DMS79 treated with DMSO at 0.1 percent for 48 hours (cell line): Measurements from ENCODE around the gene IQCE.
"Not testable (repeated sequence)": the region's sequence is repeated elsewhere in the genome, so short reads cannot be mapped to it uniquely, and the experiment has no call there.

ENCODE experiments used
- DNase-seq: peaks from one replicate; lab custom pipeline; 2025; lab: John Stamatoyannopoulos, UW

IQCE gene

DNA sequence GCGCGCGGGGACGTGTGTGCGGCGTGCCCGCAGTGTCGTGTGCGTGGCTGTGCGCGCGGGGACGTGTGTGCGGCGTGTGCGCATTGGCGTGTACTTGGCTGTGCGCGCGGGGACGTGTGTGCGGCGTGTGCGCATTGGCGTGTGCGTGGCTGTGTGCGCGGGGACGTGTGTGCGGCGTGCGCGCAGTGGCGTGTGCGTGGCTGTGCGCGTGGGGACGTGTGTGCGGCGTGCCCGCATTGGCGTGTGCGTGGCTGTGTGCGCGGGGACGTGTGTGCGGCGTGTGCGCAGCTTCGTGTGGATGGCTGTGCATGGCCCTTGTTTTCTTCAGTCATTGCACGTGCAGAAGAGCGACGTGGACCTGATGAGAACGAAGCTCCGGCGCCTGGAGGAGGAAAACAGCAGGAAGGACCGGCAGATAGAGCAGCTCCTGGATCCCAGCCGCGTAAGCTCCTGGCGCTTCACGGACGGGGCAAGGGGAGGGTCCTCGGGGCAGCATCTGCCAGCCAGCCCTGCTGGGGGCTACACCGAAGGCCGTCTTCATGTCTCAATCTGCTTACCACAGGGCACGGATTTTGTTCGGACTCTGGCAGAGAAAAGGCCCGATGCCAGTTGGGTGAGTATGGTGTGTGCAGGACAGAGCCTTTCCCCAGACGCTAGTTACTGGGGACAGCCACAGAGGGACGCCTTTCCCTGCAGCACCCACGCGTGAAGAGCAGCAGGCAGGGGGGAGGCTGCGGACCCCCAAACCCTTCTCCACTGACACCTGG, 19.3 kb downstream of the IQCE start:
- DNase-seq: no peak

DNA sequence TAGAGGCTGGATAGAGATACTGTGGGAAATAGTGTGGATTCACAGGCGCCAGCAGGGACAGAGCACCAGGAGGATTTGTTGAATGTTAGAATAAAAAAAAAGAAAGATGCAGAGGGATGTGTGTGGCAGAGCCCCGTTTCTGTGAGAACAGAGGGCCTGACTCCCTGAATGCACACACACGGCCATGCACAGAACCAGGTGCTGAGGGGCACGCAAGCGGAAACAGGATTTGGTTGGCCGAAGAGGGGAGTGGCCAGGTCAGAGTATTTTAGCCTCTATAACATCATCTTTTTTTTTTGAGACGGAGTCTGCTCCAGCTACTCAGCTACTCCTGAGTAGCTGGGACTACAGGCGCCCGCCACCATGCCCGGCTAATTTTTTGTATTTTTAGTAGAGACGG, 21.9 kb downstream of the IQCE start:
- no peak for DNase-seq

DNA sequence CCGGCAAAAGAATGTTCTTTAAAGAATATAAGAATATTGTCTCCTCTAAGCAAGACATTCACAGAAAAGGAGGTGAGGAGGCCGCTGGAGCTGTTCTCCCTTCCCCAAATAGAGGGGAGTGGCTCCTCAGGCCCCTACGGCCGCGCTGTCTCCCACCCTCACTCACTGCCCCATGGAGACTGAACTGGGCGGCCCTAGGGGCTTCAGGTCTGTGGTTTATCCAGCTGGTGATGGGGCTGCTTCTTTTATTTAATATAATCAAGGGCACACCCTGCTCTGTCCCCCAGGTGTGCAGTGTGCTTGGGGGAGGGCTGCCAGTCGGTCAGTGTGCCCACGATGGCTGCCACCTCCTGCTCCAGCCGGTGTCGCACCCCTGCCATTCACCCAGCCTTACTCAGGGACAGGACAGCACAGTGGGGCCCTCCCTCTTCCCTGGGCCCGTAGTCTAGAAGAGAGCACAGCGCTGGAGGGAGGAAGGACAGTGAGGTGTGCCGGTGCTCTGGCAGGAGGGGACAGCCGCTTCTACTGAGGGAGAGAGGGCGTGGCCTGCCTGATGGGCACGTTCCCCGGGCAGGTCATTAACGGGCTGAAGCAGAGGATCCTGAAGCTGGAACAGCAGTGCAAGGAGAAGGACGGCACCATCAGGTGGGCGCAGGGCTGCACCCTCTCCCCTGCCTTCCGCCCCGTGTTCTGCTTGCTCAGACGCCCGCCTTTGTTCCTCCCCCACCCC, 23.4 kb downstream of the IQCE start:
- DNase-seq: no peak

DNA sequence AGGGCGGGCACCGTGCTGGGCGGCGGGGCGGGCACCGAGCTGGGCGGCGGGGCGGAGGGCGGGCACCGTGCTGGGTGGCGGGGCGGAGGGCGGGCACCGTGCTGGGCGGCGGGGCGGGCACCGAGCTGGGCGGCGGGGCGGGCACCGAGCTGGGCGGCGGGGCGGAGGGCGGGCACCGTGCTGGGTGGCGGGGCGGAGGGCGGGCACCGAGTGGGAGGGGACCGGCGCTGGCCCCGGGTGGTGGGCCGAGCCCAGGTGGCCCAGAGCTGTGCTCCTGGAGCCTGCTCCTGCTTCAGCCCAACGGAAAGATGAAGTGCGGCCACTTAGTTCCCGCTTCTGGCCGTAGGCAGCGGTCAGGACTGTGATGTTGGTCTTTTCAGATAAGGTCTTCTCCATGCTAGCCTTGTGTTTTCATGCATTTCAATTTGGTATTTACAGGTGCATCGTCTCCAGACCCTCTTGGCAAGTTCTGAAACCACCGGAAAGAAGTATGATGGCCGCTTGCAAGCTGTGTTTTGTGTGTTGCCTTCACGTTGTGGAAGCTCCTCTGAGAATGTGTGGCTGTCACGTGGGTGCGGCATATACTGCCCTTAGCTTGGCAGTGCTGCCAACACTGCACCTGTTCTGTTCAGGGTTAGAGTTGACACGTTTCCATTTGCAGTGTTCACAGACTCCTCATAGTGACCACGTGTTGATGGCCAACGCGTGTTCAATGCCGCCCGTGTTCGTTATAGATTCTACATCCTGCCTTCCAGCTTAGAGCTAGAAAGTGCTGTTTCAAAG, 25.2 kb downstream of the IQCE start:
- no peak for DNase-seq

DNA sequence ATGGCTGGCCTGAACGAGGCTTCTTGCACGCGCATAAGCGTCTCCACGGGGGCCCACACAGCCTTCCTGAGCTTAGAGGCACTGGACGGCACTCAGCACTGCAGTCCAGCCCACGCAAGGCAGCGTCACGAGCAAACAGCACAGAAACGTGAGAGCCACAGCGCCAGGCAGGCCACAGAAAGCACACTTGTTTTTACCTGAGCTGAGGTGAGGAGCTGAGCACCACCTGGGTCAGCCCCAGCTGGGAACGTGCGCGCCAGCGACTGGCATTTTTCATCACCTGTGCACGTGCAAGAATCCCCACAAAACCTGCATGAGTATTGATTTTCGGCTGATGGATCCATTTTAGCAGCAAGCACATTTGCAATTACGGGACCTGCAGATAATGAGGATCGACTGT, 26.7 kb downstream of the IQCE start:
- DNase-seq: peak; percentile 31

DNA sequence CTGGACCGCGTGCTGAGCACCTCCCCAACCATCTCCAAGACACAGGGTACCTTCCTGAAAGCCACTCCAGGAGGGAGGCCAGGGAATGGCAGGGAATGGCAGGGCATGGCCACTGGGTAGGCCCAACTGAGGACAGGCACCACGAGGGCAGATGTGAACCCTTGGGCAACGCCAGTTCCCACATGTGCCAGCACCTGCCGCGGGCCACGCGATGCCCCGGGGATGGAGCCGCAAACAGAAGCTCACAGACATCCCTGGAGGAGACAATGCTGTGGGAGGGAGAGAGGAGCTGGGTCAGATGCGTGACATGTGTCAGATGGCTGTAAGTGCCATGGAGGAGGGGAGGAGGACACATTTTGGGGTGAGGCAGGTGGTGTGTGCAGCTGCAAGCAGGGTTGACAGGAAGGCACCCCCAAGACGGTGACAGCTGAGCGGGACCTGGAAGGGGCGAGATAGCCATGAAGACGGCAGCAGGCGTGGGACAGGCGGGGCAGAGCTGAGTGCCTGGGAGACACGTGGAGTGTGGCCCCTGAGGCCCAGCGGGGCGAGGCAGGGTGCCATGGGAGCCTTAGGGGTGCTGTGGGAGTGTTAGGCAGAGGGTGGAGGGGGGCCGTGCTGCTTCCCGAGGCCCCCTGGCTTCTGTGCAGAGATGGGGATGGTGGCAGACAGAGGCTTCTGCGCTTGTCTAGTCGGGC, 27.7 kb downstream of the IQCE start:
- DNase-seq: no peak

DNA sequence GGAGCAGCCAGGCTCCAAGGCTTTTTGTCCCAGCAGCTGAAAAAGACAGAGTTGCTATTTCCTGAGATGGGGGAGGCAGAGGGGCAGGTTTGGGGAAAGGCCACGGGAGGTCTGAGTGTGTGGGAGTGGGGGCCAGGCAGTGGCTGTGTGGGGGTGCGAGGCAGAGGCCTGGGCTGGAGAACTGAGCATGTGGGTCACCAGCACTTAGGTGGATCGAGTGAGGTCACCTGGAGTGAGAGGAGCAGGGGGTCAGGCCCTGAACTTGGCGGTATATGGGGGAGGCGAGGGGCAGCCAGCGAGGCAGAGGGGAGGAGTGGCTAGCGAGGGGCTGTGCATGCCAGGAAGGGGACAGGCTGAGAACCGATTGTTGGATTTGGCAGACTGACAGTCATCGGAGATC, 28.4 kb downstream of the IQCE start:
- no peak for DNase-seq

DNA sequence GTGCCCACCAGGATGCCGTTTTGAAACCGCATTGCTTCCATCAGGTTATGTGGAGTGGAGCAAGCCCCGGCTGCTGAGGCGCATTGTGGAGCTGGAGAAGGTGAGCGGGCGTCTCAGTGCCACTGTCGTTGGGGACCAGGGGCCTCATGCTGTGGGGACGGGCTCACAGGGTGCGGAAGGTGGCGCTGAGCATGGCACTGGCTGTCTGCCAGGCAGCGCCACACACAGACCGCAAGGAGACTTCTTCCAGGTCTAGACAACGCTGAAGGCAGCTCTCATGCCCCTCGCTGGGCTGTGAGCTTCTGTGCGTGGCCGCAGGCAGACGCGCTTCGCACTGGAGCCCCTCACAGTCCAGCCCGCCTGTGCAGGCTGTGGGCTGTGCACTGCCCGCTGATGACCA, 29.0 kb downstream of the IQCE start:
- DNase-seq: no peak

DNA sequence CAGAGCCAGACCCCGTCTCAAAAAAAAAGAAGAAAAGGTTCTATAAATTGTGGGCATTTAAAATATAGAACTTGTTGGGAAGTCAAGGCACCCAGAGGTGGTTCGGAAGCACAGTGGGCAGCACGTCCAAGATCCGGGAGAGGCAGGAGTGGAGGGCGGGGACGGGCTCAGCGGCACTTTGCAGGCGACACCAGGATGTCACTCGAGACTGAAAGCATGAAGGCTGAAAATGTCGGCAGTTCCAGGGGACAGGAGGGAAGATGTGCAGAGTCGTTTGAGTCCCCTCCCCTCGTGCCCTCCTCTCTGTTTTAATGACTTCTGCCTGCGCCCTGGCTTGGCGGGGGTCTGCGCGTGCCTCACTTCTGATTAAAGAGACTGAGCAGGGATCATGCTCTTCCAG, 30.6 kb downstream of the IQCE start:
- no peak for DNase-seq

DNA sequence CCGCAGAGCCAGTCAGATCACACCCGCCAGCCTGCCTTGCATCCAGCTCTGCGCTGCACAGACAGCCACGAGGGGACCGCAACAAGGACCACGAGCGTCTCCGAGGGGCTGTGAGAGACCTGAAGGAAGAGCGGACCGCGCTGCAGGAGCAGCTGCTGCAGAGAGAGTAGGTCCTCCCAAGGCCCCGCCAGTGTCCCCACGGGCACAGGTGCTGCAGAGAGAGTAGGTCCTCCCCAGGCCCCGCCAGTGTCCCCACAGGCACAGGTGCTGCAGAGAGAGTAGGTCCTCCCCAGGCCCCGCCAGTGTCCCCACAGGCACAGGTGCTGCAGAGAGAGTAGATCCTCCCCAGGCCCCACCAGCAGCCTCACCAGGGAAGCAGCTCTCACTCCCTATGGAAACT, 31.2 kb downstream of the IQCE start:
- DNase-seq: not testable (repeated sequence)

DNA sequence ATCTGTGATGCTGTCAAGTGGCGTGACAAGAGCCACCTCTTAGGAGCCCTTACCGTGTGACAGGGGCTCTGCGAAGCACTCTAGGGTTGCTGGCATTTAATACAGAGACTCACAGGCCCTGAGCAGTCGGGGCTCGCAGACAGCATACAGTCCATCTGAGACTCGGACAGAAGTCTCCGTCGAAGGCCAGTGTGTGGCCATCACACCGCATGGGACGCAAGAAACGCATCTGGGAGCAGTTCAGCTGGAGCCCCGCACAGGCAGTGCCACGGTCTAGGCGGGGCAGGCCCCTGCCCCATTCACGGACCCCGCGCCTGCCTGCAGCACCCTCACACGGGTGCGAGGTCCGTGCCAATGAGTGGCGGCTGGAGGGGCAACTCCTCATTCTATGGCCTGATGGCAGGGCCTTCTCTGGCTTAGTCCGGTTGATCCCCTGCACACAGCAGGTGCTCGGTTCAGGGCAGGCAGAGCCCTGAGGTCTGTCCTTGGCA, 33.6 kb downstream of the IQCE start:
- no peak for DNase-seq

DNA sequence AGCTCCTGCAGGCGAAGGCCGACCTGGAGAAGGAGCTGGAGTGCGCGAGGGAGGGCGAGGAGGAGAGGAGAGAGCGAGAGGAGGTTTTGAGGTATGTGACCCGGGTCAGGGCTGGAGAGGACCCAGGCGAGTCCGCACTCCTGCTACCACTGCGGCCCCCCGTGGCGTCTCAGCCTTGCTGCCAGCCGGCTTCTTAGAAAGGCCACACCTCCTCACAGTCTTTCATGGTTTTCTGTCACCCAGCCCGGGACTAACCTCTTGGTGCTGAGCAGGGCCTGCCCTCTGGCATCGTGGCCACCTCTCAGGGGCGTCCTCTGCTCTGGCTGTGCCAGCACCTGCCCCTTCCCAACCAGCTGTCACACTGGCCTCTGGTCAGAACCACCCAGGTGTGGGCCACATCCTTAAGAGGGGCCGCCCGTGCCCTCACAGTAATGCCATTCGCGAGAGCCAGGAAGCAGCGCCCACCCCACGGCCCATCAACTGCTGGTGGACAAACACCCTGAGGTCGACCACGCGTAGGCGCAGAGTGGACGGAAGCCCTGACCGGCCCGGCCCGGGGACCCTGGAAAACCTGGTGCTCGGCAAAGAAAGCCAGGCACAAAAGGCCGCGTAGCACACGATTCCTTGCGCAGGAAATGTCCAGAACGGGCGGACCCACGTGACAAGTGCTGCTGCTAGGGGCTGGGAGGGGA, 34.4 kb downstream of the IQCE start:
- no peak for DNase-seq

DNA sequence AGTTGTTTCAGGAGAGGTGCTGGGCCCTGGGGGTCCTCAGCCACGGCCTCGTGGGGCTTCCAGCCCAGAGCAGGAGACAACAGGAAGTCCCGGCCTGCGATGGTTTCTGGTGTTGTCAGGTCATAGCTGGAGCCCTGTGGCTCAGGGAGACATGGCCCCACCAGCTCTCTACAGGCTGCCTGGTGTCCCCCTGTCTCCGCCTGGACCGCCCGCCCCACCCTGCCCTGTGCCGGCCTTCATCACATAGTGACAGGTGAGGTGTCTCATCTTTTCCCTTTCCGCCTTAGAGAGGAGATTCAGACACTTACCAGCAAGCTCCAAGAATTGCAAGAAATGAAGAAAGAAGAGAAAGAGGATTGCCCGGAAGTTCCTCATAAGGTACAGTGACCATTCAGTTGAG, 35.8 kb downstream of the IQCE start:
- no peak for DNase-seq

DNA sequence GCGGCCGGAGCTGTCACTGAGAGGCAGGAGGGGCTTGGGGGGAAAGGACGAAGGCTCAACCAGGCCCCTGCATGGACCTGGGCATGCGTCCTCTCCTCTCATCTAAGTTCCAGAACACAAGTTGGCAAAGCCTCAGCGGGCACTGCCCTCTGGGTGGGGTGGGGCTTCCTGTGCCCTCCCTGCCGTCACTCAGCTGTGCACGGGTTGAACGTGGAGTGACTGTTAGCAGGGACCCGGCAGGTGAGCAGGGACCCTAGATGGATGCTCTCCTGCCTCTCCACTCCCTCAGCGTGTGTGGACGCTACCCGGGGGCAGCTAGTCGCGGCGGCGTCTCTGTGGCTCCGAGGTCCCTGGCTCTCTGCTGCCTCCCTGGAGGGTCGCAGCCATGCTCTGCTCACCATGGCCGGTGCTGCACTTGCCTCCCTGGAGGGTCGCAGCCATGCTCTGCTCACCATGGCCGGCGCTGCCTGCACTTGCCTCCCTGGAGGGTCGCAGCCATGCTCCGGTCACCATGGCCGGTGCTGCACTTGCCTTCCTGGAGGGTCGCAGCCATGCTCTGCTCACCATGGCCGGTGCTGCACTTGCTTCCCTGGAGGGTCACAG, 36.6 kb downstream of the IQCE start:
- no peak for DNase-seq

DNA sequence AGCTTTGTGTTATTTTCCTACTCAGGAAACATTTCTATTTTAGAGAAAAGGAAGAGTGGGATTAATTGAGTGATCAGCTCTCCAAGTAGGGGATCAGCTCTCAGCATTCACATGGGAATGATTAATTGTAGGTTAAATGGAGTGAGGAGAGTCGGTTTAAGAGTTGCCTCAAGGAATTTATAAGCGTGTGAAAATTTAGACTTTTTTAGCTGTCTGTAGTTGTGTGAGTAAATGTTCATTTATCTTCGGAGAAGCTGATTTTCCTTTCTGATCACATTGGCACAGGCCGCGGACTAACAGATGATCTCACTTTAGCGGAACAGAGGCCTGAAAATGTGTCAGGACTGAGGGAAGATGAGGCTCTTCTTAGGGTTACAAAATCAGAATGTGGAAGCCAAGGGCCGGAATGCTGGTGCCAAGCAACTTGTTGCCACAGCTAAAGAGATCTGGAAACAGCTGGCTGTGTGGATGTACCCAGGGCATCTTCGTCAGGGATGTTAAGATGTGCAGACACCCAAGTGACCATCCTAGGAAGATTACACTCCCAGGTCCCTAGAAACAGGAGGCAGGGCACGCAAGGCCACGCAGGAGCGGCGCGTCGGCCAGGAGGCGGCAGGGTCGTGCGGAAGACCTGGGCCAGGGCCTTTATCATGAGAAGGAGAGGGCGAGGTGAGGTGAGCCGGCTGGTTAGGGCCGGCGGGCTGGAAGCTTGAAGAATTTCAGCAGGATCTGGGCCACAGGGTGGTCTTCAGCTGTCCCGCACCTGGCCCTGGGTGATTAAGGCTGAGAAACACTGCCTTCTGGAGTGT, 37.9 kb downstream of the IQCE start:
- DNase-seq: no peak

DNA sequence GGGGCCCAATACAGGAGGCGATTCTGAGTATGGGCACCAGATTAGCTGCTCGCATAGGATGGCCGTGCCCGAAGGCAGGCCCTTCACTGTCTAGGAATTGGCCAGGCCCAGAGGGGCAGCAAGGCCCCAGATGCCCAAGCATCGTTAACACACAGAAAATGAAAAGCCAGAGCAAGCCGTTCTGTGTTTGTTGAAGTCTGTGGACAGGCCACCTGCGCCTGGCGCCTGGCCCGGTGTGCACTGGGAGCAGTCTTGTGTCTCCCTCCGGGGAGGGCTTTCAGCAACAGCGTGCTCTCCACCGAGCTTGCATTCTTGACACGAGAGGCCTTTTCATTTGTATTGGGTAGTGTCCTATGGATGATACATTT, 38.5 kb downstream of the IQCE start:
- DNase-seq: no peak

DNA sequence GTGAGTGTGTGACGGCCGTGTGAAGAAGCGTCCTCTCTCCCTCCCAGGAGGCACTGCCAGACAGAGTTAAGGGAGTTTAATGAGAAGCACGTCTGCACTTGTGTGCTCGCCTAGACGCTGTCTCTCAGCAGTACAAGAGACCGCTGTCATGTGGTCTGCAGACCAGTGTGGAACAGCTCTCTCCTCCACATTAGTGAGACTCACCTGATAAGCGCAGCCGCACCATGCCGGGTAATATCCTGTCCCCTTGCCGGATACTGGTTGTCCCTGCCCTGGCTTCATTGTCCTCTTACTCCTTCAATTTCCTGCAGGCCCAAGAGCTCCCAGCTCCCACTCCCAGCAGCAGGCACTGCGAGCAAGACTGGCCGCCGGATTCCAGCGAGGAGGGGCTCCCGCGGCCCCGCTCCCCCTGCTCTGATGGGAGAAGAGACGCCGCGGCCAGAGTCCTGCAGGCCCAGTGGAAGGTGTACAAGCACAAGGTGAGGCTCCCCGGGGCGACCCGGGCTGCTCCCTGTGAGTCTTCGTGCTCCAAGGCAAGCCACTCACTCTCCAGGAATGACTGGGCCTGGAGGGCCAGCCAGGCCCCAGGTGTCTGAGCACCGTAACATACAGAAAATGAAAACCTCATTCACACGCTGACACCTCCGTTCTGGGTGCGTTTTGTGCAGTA, 39.5 kb downstream of the IQCE start:
- no peak for DNase-seq

DNA sequence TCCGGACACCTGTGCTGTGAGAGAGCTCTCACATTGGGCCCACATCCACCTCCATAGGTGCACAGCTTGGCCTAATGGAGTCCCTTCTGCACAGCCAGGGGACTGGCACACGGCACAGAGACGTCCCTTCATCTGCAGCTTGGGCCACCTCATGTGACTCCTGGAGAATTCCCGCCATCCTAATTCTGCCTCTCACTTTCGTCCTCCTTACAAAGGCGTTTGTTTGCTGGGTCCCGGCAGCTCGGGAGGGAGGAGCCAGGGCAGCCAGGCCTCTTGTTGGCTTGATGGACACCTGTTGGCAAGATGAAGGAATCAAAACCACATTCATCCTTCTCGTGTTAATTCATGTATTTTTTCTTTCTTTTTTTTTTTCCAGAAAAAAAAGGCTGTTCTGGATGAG, 42.3 kb downstream of the IQCE start:
- no peak for DNase-seq

DNA sequence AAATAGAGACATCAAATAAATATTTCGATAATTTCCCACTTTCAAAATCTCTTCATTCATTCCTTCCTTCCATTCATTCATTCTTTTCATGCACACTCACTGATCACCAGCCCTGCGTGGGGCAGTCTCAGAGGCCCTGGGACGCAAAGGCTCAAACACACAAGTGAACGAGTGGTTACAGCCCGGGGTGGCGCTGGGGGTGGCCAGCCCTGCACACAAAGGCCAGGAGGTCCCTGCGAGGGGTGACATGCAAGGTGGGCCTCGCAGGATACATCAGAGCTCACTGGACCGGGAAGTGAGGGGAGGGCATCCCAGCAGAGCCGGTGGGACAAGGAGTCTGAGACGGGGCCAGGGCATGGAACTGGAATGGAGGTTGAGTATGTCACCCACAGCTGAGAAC, 43.1 kb downstream of the IQCE start:
- no peak for DNase-seq
